HL-60 (cell line): ENCODE results near the gene FLRT2.

Experiments
- DNase-seq, 2 experiments: peaks; one replicate each; pipeline ENCODE4 v3.0.0-alpha.2; 2010 to 2020; ENCODE audit warnings: low read depth in 1 of 2, low spot score in 1 of 2
- H3K27ac ChIP-seq: fragments of 250-450 bp; sonication (Bioruptor Pico); replicated peaks from 2 replicates; pipeline ENCODE4 v1.5.1; 2020; ENCODE audit warnings: mild to moderate bottlenecking, moderate library complexity
- H3K27me3 ChIP-seq: fragments of 250-450 bp; sonication (Bioruptor Pico); 2 replicates; pipeline ENCODE4 v1.5.1; 2021; ENCODE audit warnings: mild to moderate bottlenecking, moderate library complexity; ENCODE audit not compliant: insufficient read depth, poor library complexity, severe bottlenecking
- H3K4me3 ChIP-seq: replicated peaks from 2 replicates; pipeline ENCODE4 v1.5.1; 2011; ENCODE audit warnings: mild to moderate bottlenecking, control low read depth, low read length; ENCODE audit not compliant: insufficient read depth
- GABPA ChIP-seq: IDR thresholded peaks from 2 replicates; pipeline ENCODE4 v1.6.1; 2012; ENCODE audit warnings: low read depth
- POLR2AphosphoS5 ChIP-seq: IDR thresholded peaks from 2 replicates; pipeline ENCODE4 v1.6.1; 2012; ENCODE audit warnings: low read depth
- REST ChIP-seq: IDR thresholded peaks from 2 replicates; pipeline ENCODE4 v1.6.1; 2012; ENCODE audit warnings: low read depth; ENCODE audit not compliant: insufficient replicate concordance
- SPI1 ChIP-seq: IDR thresholded peaks from 2 replicates; pipeline ENCODE4 v1.6.1; 2012; ENCODE audit warnings: low read depth, mild to moderate bottlenecking, borderline replicate concordance
- TF ChIP-seq, protein P1 (sequence below): IDR thresholded peaks from one replicate; pipeline ENCODE4 v1.5.1; 2011; ENCODE audit warnings: low read length, control low read depth, inconsistent platforms; ENCODE audit not compliant: insufficient read depth

FLRT2 gene

GRCh38 chr14:85501751-85502150 is 28.2 kb upstream of the FLRT2 start:
- H3K4me3 ChIP-seq: no peak overlapping the region
- no peak for DNase-seq
- TF ChIP-seq, protein P1, sequence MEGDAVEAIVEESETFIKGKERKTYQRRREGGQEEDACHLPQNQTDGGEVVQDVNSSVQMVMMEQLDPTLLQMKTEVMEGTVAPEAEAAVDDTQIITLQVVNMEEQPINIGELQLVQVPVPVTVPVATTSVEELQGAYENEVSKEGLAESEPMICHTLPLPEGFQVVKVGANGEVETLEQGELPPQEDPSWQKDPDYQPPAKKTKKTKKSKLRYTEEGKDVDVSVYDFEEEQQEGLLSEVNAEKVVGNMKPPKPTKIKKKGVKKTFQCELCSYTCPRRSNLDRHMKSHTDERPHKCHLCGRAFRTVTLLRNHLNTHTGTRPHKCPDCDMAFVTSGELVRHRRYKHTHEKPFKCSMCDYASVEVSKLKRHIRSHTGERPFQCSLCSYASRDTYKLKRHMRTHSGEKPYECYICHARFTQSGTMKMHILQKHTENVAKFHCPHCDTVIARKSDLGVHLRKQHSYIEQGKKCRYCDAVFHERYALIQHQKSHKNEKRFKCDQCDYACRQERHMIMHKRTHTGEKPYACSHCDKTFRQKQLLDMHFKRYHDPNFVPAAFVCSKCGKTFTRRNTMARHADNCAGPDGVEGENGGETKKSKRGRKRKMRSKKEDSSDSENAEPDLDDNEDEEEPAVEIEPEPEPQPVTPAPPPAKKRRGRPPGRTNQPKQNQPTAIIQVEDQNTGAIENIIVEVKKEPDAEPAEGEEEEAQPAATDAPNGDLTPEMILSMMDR: no peak
- TF ChIP-seq POLR2AphosphoS5 (no peak), SPI1 (no peak), REST (no peak), GABPA (no peak)
- no peak overlapping the region for H3K27ac ChIP-seq
- no peaks in the 10 kb centered on the region for H3K27me3 ChIP-seq

DNA sequence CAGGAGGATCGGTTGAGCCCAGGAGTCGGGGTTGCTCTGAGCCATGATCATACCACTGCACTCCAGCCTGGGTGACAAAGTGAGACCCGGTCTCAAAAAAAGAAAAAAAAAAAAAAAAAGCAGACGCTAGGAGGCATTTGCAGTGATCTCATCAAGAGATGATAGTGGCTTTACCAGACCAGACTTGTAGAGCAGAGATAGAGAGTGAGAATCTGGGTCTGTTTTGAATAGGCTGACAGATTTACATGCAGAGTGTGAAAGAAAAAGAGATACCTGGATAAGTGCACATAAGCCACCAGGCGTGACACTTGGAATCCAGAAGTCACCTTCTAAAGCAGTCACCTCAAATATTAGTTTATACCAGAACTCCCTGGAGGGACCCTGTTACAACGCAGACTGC is 21.1 kb upstream of the FLRT2 start:
- Histone ChIP-seq H3K27ac (no peak overlapping the region), H3K4me3 (no peak overlapping the region), H3K27me3 (no peaks in the 10 kb centered on the region)
- DNase-seq: no peak
- TF ChIP-seq GABPA: no peak

GRCh38 chr14:85512451-85512850 is 17.5 kb upstream of the FLRT2 start:
- Histone ChIP-seq H3K27ac (no peak overlapping the region), H3K4me3 (no peak overlapping the region), H3K27me3 (no peaks in the 10 kb centered on the region)
- no peak for DNase-seq
- TF ChIP-seq GABPA (no peak), POLR2AphosphoS5 (no peak), REST (no peak), SPI1 (no peak)
- TF ChIP-seq, protein P1: no peak

- no peak for DNase-seq
- H3K4me3 ChIP-seq: no peak overlapping the region
- no peak for TF ChIP-seq GABPA
- TF ChIP-seq, protein P1: no peak
- TF ChIP-seq REST: no peak
- no peak for TF ChIP-seq POLR2AphosphoS5
- no peak for TF ChIP-seq SPI1
- no peak overlapping the region for H3K27ac ChIP-seq
- H3K27me3 ChIP-seq: no peaks in the 10 kb centered on the region
Measured at GRCh38 chr14:85514487-85514886, 15.5 kb upstream of the FLRT2 start.
